H1 (cell line): ENCODE data around the gene DHRS7B. TPM values are rescaled to one million over a fixed set of nuclear protein-coding genes. Genes with fewer than 3 reads are reported as not detected.

Source experiments
- CTCF ChIA-PET: fragments of 300-600 bp; sonication (Branson Sonifier 250); formaldehyde crosslinking; loops from one replicate; lab custom pipeline; 2021; ENCODE audit not compliant: partially characterized antibody; lab: Charles Lee
- POLR2A ChIA-PET: fragments of 300-600 bp; sonication (Branson Sonifier 250); formaldehyde crosslinking; loops from one replicate; lab custom pipeline; 2021; ENCODE audit warnings: inconsistent platforms; ENCODE audit not compliant: partially characterized antibody; lab: Charles Lee
- DNase-seq, 2 experiments: peaks; one replicate each; pipeline versions ENCODE4 v3.0.0 to v3.0.0-alpha.2; 2010 to 2022; ENCODE audit warnings: low spot score in 2 of 2, low read depth in 1 of 2, mixed read lengths in 1 of 2
- FAIRE-seq: peaks from 2 replicates; lab custom pipeline; 2011; peaks lifted over from hg19 to GRCh38; lab: Jason Lieb, UNC
- H2AFZ ChIP-seq: 2 replicates; pipeline ENCODE4 v1.8.1; 2012; ENCODE audit warnings: low read length, inconsistent platforms
- H2AK5ac ChIP-seq: 2 replicates; pipeline ENCODE4 v1.6.1; 2013; ENCODE audit warnings: low read depth, low read length
- H2BK120ac ChIP-seq: replicated peaks from 2 replicates; pipeline ENCODE3; 2013; ENCODE audit warnings: low read depth, low read length, inconsistent platforms
- H2BK12ac ChIP-seq: 2 replicates; pipeline ENCODE4 v1.6.1; 2013; ENCODE audit warnings: low read depth, low read length
- H2BK15ac ChIP-seq: 2 replicates; pipeline ENCODE4 v1.6.1; 2013; ENCODE audit warnings: low read length
- H2BK20ac ChIP-seq: 2 replicates; pipeline ENCODE4 v1.6.1; 2013; ENCODE audit warnings: low read length
- H2BK5ac ChIP-seq: 2 replicates; pipeline ENCODE4 v1.6.1; 2013; ENCODE audit warnings: low read depth, low read length
- H3K14ac ChIP-seq: 2 replicates; pipeline ENCODE4 v1.6.1; 2013; ENCODE audit warnings: inconsistent platforms; ENCODE audit not compliant: insufficient read length
- H3K18ac ChIP-seq: 2 replicates; pipeline ENCODE4 v1.6.1; 2013; ENCODE audit warnings: low read length; ENCODE audit errors: extremely low read depth
- H3K23ac ChIP-seq: 2 replicates; pipeline ENCODE4 v1.6.1; 2013; ENCODE audit warnings: inconsistent platforms; ENCODE audit not compliant: insufficient read length
- H3K23me2 ChIP-seq: 2 replicates; pipeline ENCODE4 v1.6.1; 2013; ENCODE audit warnings: low read depth, low read length
- H3K27ac ChIP-seq: 2 replicates; pipeline ENCODE4 v1.6.1; 2011; ENCODE audit warnings: low read depth, low read length, inconsistent platforms
- H3K27me3 ChIP-seq, 4 experiments: replicated peaks in 1 of 4; 1 replicate in 1 of 4; 2 replicates in 3 of 4; pipeline versions ENCODE4 v1.6.1 to v1.8.1; 2011 to 2013; ENCODE audit warnings: low read length in 3 of 4, mild to moderate bottlenecking in 3 of 4, inconsistent platforms in 2 of 4, mixed read lengths in 2 of 4, moderate library complexity in 1 of 4; ENCODE audit not compliant: control insufficient read depth in 3 of 4, insufficient read depth in 3 of 4; ENCODE audit errors: extremely low read depth in 1 of 4
- H3K36me3 ChIP-seq, 4 experiments: 2 replicates each; pipeline versions ENCODE4 v1.6.1 to v1.8.1; 2011 to 2013; ENCODE audit warnings: mild to moderate bottlenecking in 4 of 4, low read length in 3 of 4, moderate library complexity in 2 of 4, control low read depth in 1 of 4, inconsistent platforms in 1 of 4; ENCODE audit not compliant: insufficient read depth in 4 of 4, control insufficient read depth in 2 of 4
- H3K4ac ChIP-seq: replicated peaks from 2 replicates; pipeline ENCODE3; 2013; ENCODE audit warnings: low read length, low read depth, mixed read lengths, inconsistent platforms; ENCODE audit not compliant: insufficient read length
- H3K4me1 ChIP-seq, 4 experiments: replicated peaks in 1 of 4; 1 replicate in 1 of 4; 2 replicates in 3 of 4; pipeline versions ENCODE4 v1.6.1 to v1.8.1; 2011 to 2013; ENCODE audit warnings: low read length in 3 of 4, inconsistent platforms in 2 of 4, mixed read lengths in 1 of 4; ENCODE audit not compliant: insufficient read depth in 4 of 4, control insufficient read depth in 3 of 4
- H3K4me2 ChIP-seq, 2 experiments: 2 replicates each; pipeline versions ENCODE4 v1.6.1 to v1.8.1; 2011 to 2013; ENCODE audit warnings: low read depth in 2 of 2, low read length in 2 of 2, control low read depth in 1 of 2, inconsistent platforms in 1 of 2, mild to moderate bottlenecking in 1 of 2; ENCODE audit not compliant: insufficient read depth in 1 of 2
- H3K4me3 ChIP-seq, 4 experiments: fragments of 200-600, 300-600 bp in 1 of 4; sonication (generic), shearing (Covaris generic), sonication (Bioruptor Twin) in 1 of 4; 2 replicates each; pipeline versions ENCODE4 v1.5.1 to v1.8.1; 2011 to 2016; ENCODE audit warnings: low read length in 4 of 4, low read depth in 3 of 4, control low read depth in 2 of 4, inconsistent platforms in 2 of 4, mild to moderate bottlenecking in 2 of 4, mixed read lengths in 1 of 4, moderate library complexity in 1 of 4; ENCODE audit not compliant: insufficient read depth in 2 of 4; ENCODE audit errors: extremely low read depth in 1 of 4
- H3K56ac ChIP-seq: replicated peaks from 2 replicates; pipeline ENCODE3; 2013; ENCODE audit warnings: low read depth, mild to moderate bottlenecking, mixed read lengths, low read length, inconsistent platforms; ENCODE audit not compliant: insufficient read length
- H3K79me1 ChIP-seq: 2 replicates; pipeline ENCODE4 v1.6.1; 2013; ENCODE audit warnings: low read depth, low read length, control low read depth
- H3K79me2 ChIP-seq, 2 experiments: 2 replicates each; pipeline versions ENCODE4 v1.6.1 to v1.8.1; 2012 to 2013; ENCODE audit warnings: low read length in 2 of 2, mild to moderate bottlenecking in 2 of 2, inconsistent platforms in 1 of 2; ENCODE audit not compliant: insufficient read depth in 2 of 2, control insufficient read depth in 1 of 2
- H3K9ac ChIP-seq, 4 experiments: replicated peaks in 1 of 4; 1 replicate in 1 of 4; 2 replicates in 3 of 4; pipeline versions ENCODE4 v1.6.1 to v1.8.1; 2011 to 2013; ENCODE audit warnings: low read depth in 3 of 4, low read length in 3 of 4, control low read depth in 2 of 4, mild to moderate bottlenecking in 2 of 4, moderate library complexity in 2 of 4, inconsistent platforms in 1 of 4; ENCODE audit errors: extremely low read depth in 1 of 4
- H3K9me3 ChIP-seq, 2 experiments: 2 replicates each; pipeline versions ENCODE4 v1.6.1 to v1.8.1; 2012 to 2013; ENCODE audit warnings: mild to moderate bottlenecking in 2 of 2, moderate library complexity in 2 of 2, control low read depth in 1 of 2, inconsistent platforms in 1 of 2, low read depth in 1 of 2, low read length in 1 of 2, mixed read lengths in 1 of 2; ENCODE audit not compliant: insufficient read depth in 2 of 2
- H4K20me1 ChIP-seq, 2 experiments: replicated peaks in 1 of 2; 2 replicates each; pipeline versions ENCODE3 to v1.8.1; 2011 to 2013; ENCODE audit warnings: inconsistent platforms in 2 of 2, low read length in 2 of 2, mild to moderate bottlenecking in 1 of 2; ENCODE audit not compliant: insufficient read depth in 2 of 2, control insufficient read depth in 1 of 2
- H4K5ac ChIP-seq: 2 replicates; pipeline ENCODE4 v1.6.1; 2013; ENCODE audit warnings: low read length, low read depth, mixed read lengths, inconsistent platforms; ENCODE audit not compliant: insufficient read length
- H4K8ac ChIP-seq: 2 replicates; pipeline ENCODE4 v1.8.0; 2013; ENCODE audit warnings: mild to moderate bottlenecking, moderate library complexity, low read length, inconsistent platforms; ENCODE audit not compliant: insufficient read depth; ENCODE audit errors: extremely low read depth
- H4K91ac ChIP-seq: replicated peaks from 2 replicates; pipeline ENCODE3; 2013; ENCODE audit warnings: low read length, mixed read lengths, inconsistent platforms; ENCODE audit not compliant: insufficient read length
- CHD2 ChIP-seq: IDR thresholded peaks from 2 replicates; pipeline ENCODE4 v1.6.1; 2012; ENCODE audit warnings: low read length, improper control_type of control experiment
- NRF1 ChIP-seq: IDR thresholded peaks from 2 replicates; pipeline ENCODE4 v1.6.1; 2011; ENCODE audit warnings: mild to moderate bottlenecking, low read depth, low read length, improper control_type of control experiment
- WGBS, 2 experiments: shearing (Covaris generic) in 1 of 2; methylation state at CpG; one replicate each; pipeline versions ENCODE4 v1.1.6 to v1.1.7; 2013 to 2015; ENCODE audit warnings: low lambda C conversion rate in 2 of 2, mixed read lengths in 2 of 2, inconsistent platforms in 1 of 2, low coverage in 1 of 2, missing lambda C conversion rate in 1 of 2; ENCODE audit not compliant: insufficient replicate concordance in 2 of 2, insufficient coverage in 1 of 2, insufficient read length in 1 of 2; ENCODE audit errors: extremely low coverage in 1 of 2, missing lambda C conversion rate in 1 of 2; 5-methylcytosine and 5-hydroxymethylcytosine counted together
- polyA plus RNA-seq, 7 experiments: library from polyadenylated mRNA; depleted of rRNA in 3 of 7; stranded (reverse) in 5 of 7; unstranded in 2 of 7; fragments of >200 nt in 5 of 7; fragments of 200-250 nt in 2 of 7; gene quantifications; 1 replicate in 5 of 7; 2 replicates in 1 of 7; 4 replicates in 1 of 7; pipeline versions ENCODE4 v1.2.1 to v1.2.3, GENCODE V29; 2011 to 2013; ENCODE audit warnings: missing spikeins in 2 of 7, mixed read lengths in 2 of 7
- total RNA-seq: library from RNA; stranded (reverse); fragmentation: NEBNext Ultra II Directional; extraction: Animal tissue kit (Norgen Biotek cat#: 25700); gene quantifications from 2 replicates; pipeline ENCODE4 v1.2.1, GENCODE V29; 2021

Gene DHRS7B
- total and polyA plus RNA-seq, 2 of the 8 experiments (the other 6 are each of a cell fraction or from before 2014, with no cell fraction given) = 11.0 to 27.9 TPM

GRCh38 chr17:21193031-21193430 is 66.3 kb downstream of the DHRS7B start:
- 82% methylated on average over 4 of the region's 5 CpGs; no CpG with 5 or more reads in 1 of the 2 experiments for WGBS, 2 experiments
- peaks cover 3 to 8% of the 10 kb centered on the region in 2 experiments for H4K20me1 ChIP-seq
- no peak overlapping the region for H3K18ac ChIP-seq
- no peak overlapping the region for H2AK5ac ChIP-seq
- no peaks in the 10 kb centered on the region for H3K9me3 ChIP-seq
- H3K27ac ChIP-seq = no peak overlapping the region
- no peak overlapping the region for H2BK20ac ChIP-seq
- peaks cover 8 to 15% (median 9%) of the 10 kb centered on the region in 4 experiments; a peak in 7 of 8 replicates for H3K36me3 ChIP-seq
- no peak overlapping the region for H2BK12ac ChIP-seq
- H3K27me3 ChIP-seq = no peaks in the 10 kb centered on the region
- TF ChIP-seq CHD2 (no peak), NRF1 (no peak)
- POLR2A ChIA-PET = interaction anchor here (1.1 to 1.4 kb wide), 4 partner anchors 12 to 151 kb away, joined by 3 to 4 read pairs (median 3); no protein-coding TSS in a partner anchor
- H2BK120ac ChIP-seq = no peak overlapping the region
- DNase-seq (no peak), FAIRE-seq (no peak)
- no peak overlapping the region for H2AFZ ChIP-seq
- H2BK15ac ChIP-seq = no peak overlapping the region
- no peak overlapping the region for H3K14ac ChIP-seq
- H3K4me2 ChIP-seq = no peak overlapping the region
- no peak overlapping the region for H4K91ac ChIP-seq
- peaks cover under 1 to 7% of the 10 kb centered on the region in 2 experiments; a peak in 3 of 4 replicates for H3K79me2 ChIP-seq
- H3K56ac ChIP-seq = no peak overlapping the region
- no peak overlapping the region for H3K9ac ChIP-seq
- no peak overlapping the region for H4K8ac ChIP-seq
- peaks cover 0 to 3% (median 0%) of the 10 kb centered on the region in 4 experiments; a peak in 1 of 7 replicates for H3K4me1 ChIP-seq
- peaks cover 8% of the 10 kb centered on the region; the same call in 1 of the 2 replicates for H3K79me1 ChIP-seq
- H2BK5ac ChIP-seq = no peak overlapping the region
- H3K23ac ChIP-seq = no peak overlapping the region
- CTCF ChIA-PET = interaction anchor here (0.6 to 1.7 kb wide), 5 partner anchors 16 to 76 kb away, joined by 3 to 4 read pairs (median 3); no protein-coding TSS in a partner anchor
- no peak overlapping the region for H4K5ac ChIP-seq
- H3K4me3 ChIP-seq = no peak overlapping the region
- H3K23me2 ChIP-seq = no peaks in the 10 kb centered on the region
- no peak overlapping the region for H3K4ac ChIP-seq
